ENCODE measurements around the gene KCNQ2.
"Not testable (repeated sequence)": the region's sequence is repeated elsewhere in the genome, so short reads cannot be mapped to it uniquely, and the experiment has no call there.

The KCNQ2 gene

DNA sequence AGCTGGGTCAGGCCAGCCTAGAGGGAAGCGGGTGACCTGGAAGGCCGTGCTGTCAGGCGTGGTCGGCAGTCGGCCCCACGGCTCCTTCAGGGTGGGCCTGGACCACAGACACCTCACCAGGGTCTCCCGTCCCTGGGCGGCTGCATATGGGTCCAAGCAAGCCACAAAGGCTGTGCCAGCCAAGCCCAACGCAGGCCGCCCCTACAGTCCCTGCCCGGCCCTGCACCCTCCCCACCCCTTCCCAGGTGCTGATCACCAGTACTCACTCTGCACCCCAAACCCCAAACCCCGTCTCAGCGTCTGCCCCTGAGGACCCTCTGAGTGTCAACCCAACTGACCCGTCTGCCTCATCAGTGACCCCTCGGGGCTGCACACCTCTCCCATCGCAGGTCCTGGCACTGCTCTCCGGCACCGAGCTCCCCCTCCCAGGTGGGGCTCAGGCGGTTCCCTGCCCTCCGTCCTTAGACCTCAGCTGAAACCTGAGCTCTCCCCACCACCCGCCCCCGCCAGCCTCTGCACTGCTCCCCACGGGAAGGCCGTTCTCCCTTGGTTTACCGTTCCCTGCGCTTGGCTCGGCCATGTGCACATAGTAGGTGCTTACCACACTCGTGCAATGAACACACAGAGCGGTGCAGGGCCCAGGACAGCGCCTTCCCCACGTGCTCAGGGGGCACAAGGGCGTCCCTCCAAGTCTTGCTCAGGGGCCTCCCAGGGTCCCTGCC is 46.7 kb upstream of the KCNQ2 start:
- Histone ChIP-seq H3K4ac (ENCODE audit: low read depth, low read length) (no peak overlapping the region), H2BK5ac (ENCODE audit: low read length) (no peak overlapping the region), H4K8ac (ENCODE audit: low read depth, low read length) (no peak overlapping the region), H4K5ac (ENCODE audit: low read length) (no peak overlapping the region), H3K18ac (ENCODE audit: low read length) (no peak overlapping the region), H3K36me3 (ENCODE audit: control insufficient read depth, insufficient read depth, low read length) (no peaks in the 10 kb centered on the region), H3K23ac (ENCODE audit: low read length) (no peak overlapping the region), H3K79me2 (ENCODE audit: control insufficient read depth, insufficient read depth, low read length) (peaks cover 4% of the 10 kb centered on the region), H3K27me3 (ENCODE audit: insufficient read depth, low read length, poor library complexity) (no peaks in the 10 kb centered on the region), H3K79me1 (ENCODE audit: low read length) (peaks cover 12% of the 10 kb centered on the region), H3K56ac (ENCODE audit: low read length) (peak overlapping the region; percentile 85), H3K4me1 (ENCODE audit: control insufficient read depth, low read depth, low read length) (no peaks in the 10 kb centered on the region), H2BK15ac (replicated peaks; ENCODE audit: low read depth) (no peak overlapping the region), H3K27ac (ENCODE audit: low read depth, low read length) (no peak overlapping the region), H3K4me2 (ENCODE audit: low read length) (peak overlapping the region; percentile 74), H3K9ac (ENCODE audit: low read length) (peak overlapping the region; percentile 79), H2AK5ac (ENCODE audit: low read length) (no peak overlapping the region), H2BK120ac (ENCODE audit: low read depth, low read length) (no peak overlapping the region), H3K4me3 (ENCODE audit: low read length) (no peak overlapping the region)
- DNase-seq, result no peak
- WGBS (ENCODE audit: extremely low coverage, insufficient coverage, low lambda C conversion rate), result no CpG with 5 or more reads among the region's 32 CpGs

DNA sequence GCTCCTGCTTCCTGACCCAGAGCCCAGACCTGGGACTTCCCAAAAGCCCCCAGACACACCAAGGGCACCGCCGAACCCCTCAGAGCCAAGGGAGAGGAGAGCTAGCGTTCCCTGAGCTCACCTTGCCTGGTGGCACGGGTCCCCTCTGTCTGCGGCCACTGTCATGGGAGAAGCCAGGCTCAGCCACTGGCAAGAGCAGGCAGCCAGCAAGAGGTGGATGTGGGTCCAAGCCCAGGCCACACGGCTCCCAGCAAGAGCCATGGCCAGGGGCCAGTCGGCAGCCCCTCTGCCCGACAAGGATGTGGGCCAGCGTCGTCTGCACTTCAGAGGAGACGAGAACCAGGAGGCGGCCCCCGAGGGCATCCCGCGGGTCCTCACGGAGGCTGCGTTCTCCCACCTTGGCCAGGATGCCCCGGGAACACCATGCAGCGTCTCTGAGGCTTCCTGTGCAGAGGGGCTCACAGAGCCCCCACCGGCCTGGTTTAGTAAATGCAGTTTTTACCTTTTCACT is 46.0 kb upstream of the KCNQ2 start:
- peaks cover 4% of the 10 kb centered on the region for H3K79me2 ChIP-seq (ENCODE audit: control insufficient read depth, insufficient read depth, low read length)
- H2AK5ac ChIP-seq (ENCODE audit: low read length), result no peak overlapping the region
- H3K4ac ChIP-seq (ENCODE audit: low read depth, low read length), result no peak overlapping the region
- no peak overlapping the region for H3K4me2 ChIP-seq (ENCODE audit: low read length)
- H3K27me3 ChIP-seq (ENCODE audit: insufficient read depth, low read length, poor library complexity), result no peaks in the 10 kb centered on the region
- H3K9ac ChIP-seq (ENCODE audit: low read length), result no peak overlapping the region
- H2BK15ac ChIP-seq (replicated peaks; ENCODE audit: low read depth), result no peak overlapping the region
- no peak overlapping the region for H2BK5ac ChIP-seq (ENCODE audit: low read length)
- H3K4me3 ChIP-seq (ENCODE audit: low read length), result no peak overlapping the region
- H3K23ac ChIP-seq (ENCODE audit: low read length), result no peak overlapping the region
- DNase-seq, result peak; percentile 57
- H3K4me1 ChIP-seq (ENCODE audit: control insufficient read depth, low read depth, low read length), result no peaks in the 10 kb centered on the region
- H4K8ac ChIP-seq (ENCODE audit: low read depth, low read length), result no peak overlapping the region
- peaks cover 12% of the 10 kb centered on the region for H3K79me1 ChIP-seq (ENCODE audit: low read length)
- H3K56ac ChIP-seq (ENCODE audit: low read length), result no peak overlapping the region
- H3K36me3 ChIP-seq (ENCODE audit: control insufficient read depth, insufficient read depth, low read length), result no peaks in the 10 kb centered on the region
- H3K27ac ChIP-seq (ENCODE audit: low read depth, low read length), result no peak overlapping the region
- H2BK120ac ChIP-seq (ENCODE audit: low read depth, low read length), result no peak overlapping the region
- H3K18ac ChIP-seq (ENCODE audit: low read length), result no peak overlapping the region
- WGBS (ENCODE audit: extremely low coverage, insufficient coverage, low lambda C conversion rate), result no CpG with 5 or more reads among the region's 20 CpGs
- no peak overlapping the region for H4K5ac ChIP-seq (ENCODE audit: low read length)

DNA sequence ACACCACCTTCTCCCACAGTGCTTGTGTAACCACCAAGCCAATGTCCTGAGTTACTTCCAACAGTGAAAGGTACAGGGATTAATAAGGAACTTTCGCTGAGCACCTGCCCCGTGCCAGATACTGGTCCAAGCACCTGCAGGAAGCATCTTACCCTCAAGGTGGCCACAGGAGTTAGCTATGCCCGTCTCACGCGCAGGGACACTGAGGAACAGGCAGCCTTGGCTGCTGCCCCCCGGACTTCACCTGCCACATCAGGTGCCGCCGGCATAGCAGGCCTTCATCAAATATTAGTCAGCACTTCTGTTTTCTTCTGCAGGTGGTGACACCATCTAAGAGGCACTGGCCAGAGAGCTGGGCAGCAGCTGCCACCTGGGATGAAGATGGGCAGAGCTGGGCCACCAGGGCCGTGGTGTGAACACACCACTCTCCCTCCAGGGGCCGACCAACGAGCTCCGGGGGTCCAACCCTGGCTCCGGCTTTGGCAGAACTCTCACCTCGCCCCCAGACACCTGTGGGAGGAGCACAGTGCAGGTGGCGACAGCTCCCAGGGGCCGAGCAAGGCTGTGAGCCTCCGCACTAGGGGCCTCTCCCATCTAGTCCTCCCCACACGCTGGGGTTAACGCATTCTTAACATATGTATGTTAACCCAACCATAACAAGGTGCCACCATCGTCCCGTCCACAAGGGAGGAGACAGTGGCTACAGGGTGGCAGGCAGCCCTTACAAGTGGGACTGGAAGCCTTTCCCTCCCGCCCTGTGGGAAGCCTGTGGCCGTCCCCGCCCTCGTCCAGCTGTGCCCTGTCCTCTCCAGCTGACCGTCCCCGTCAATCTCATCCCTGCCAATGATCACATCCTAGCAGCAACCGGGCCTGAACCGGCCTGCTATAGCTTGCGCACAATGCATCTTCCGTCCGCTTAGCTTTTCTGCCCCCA is 45.2 kb upstream of the KCNQ2 start:
- no peak overlapping the region for H3K4ac ChIP-seq (ENCODE audit: low read depth, low read length)
- H3K27me3 ChIP-seq (ENCODE audit: insufficient read depth, low read length, poor library complexity), result no peaks in the 10 kb centered on the region
- H3K4me2 ChIP-seq (ENCODE audit: low read length), result no peak overlapping the region
- WGBS (ENCODE audit: extremely low coverage, insufficient coverage, low lambda C conversion rate), result no CpG with 5 or more reads among the region's 32 CpGs
- DNase-seq, result no peak
- no peak overlapping the region for H2BK120ac ChIP-seq (ENCODE audit: low read depth, low read length)
- no peak overlapping the region for H4K5ac ChIP-seq (ENCODE audit: low read length)
- no peak overlapping the region for H4K8ac ChIP-seq (ENCODE audit: low read depth, low read length)
- peaks cover 11% of the 10 kb centered on the region for H3K79me1 ChIP-seq (ENCODE audit: low read length)
- H3K9ac ChIP-seq (ENCODE audit: low read length), result no peak overlapping the region
- H3K18ac ChIP-seq (ENCODE audit: low read length), result no peak overlapping the region
- H3K4me1 ChIP-seq (ENCODE audit: control insufficient read depth, low read depth, low read length), result no peaks in the 10 kb centered on the region
- H2BK15ac ChIP-seq (replicated peaks; ENCODE audit: low read depth), result no peak overlapping the region
- no peak overlapping the region for H3K56ac ChIP-seq (ENCODE audit: low read length)
- no peak overlapping the region for H3K23ac ChIP-seq (ENCODE audit: low read length)
- no peak overlapping the region for H2AK5ac ChIP-seq (ENCODE audit: low read length)
- peaks cover 4% of the 10 kb centered on the region for H3K79me2 ChIP-seq (ENCODE audit: control insufficient read depth, insufficient read depth, low read length)
- no peak overlapping the region for H2BK5ac ChIP-seq (ENCODE audit: low read length)
- no peaks in the 10 kb centered on the region for H3K36me3 ChIP-seq (ENCODE audit: control insufficient read depth, insufficient read depth, low read length)
- H3K27ac ChIP-seq (ENCODE audit: low read depth, low read length), result no peak overlapping the region
- no peak overlapping the region for H3K4me3 ChIP-seq (ENCODE audit: low read length)

DNA sequence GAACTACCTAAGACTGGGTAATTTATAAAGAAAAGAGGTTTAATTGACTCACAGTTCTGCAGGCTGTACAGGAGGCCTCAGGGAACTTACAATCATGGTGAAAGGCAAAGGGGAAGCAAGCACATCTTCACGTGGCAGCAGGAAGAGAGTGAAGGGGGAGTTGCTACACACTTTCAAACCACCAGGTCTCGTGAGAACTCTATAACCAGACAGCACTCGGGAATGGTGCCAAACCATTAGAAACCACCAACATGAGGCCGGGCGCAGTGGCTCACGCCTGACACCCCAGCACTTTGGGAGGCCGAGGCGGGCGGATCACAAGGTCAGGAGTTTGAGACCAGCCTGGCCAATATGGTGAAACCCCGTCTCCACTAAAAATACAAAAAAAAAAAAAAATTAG is 42.1 kb upstream of the KCNQ2 start:
- not testable (repeated sequence) for H3K9ac ChIP-seq (ENCODE audit: low read length); H3K18ac ChIP-seq (ENCODE audit: low read length); H4K5ac ChIP-seq (ENCODE audit: low read length); H3K36me3 ChIP-seq (ENCODE audit: control insufficient read depth, insufficient read depth, low read length); H3K56ac ChIP-seq (ENCODE audit: low read length); H3K79me2 ChIP-seq (ENCODE audit: control insufficient read depth, insufficient read depth, low read length); H3K4ac ChIP-seq (ENCODE audit: low read depth, low read length); H3K23ac ChIP-seq (ENCODE audit: low read length); H2BK15ac ChIP-seq (replicated peaks; ENCODE audit: low read depth); H3K79me1 ChIP-seq (ENCODE audit: low read length); H3K4me1 ChIP-seq (ENCODE audit: control insufficient read depth, low read depth, low read length); H2BK120ac ChIP-seq (ENCODE audit: low read depth, low read length); H2BK5ac ChIP-seq (ENCODE audit: low read length); H3K4me2 ChIP-seq (ENCODE audit: low read length); H4K8ac ChIP-seq (ENCODE audit: low read depth, low read length); H2AK5ac ChIP-seq (ENCODE audit: low read length); H3K27me3 ChIP-seq (ENCODE audit: insufficient read depth, low read length, poor library complexity); DNase-seq; H3K27ac ChIP-seq (ENCODE audit: low read depth, low read length); H3K4me3 ChIP-seq (ENCODE audit: low read length)
- no CpG with 5 or more reads among the region's 10 CpGs for WGBS (ENCODE audit: extremely low coverage, insufficient coverage, low lambda C conversion rate)

DNA sequence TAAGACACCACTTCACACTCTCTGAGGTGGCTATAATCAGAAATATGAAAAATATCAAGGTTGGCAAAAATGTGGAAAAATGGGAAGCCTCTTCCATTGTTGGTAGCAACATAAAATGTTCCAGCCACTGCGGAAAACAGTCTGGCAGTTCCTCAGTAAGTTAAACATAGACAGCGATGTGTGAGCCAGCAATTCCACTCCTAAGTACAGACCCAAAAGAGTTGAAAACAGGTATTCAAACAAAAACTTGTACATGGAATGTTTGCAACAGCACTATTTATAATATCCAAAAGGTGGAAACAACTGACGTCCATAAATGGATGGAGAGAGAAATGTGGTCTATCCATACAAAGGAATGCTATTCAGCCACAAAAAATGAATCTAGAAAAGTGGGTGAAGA is 40.8 kb upstream of the KCNQ2 start:
- no peak overlapping the region for H2AK5ac ChIP-seq (ENCODE audit: low read length)
- H3K79me1 ChIP-seq (ENCODE audit: low read length), result no peaks in the 10 kb centered on the region
- H3K9ac ChIP-seq (ENCODE audit: low read length), result no peak overlapping the region
- no CpG with 5 or more reads among the region's 3 CpGs for WGBS (ENCODE audit: extremely low coverage, insufficient coverage, low lambda C conversion rate)
- H3K4ac ChIP-seq (ENCODE audit: low read depth, low read length), result no peak overlapping the region
- H3K4me1 ChIP-seq (ENCODE audit: control insufficient read depth, low read depth, low read length), result no peaks in the 10 kb centered on the region
- H2BK120ac ChIP-seq (ENCODE audit: low read depth, low read length), result no peak overlapping the region
- no peak overlapping the region for H2BK5ac ChIP-seq (ENCODE audit: low read length)
- no peak overlapping the region for H3K56ac ChIP-seq (ENCODE audit: low read length)
- H3K27me3 ChIP-seq (ENCODE audit: insufficient read depth, low read length, poor library complexity), result no peaks in the 10 kb centered on the region
- H3K18ac ChIP-seq (ENCODE audit: low read length), result no peak overlapping the region
- DNase-seq, result no peak
- H3K4me3 ChIP-seq (ENCODE audit: low read length), result no peak overlapping the region
- H3K36me3 ChIP-seq (ENCODE audit: control insufficient read depth, insufficient read depth, low read length), result no peaks in the 10 kb centered on the region
- no peak overlapping the region for H4K8ac ChIP-seq (ENCODE audit: low read depth, low read length)
- H3K4me2 ChIP-seq (ENCODE audit: low read length), result no peak overlapping the region
- H2BK15ac ChIP-seq (replicated peaks; ENCODE audit: low read depth), result no peak overlapping the region
- no peak overlapping the region for H3K27ac ChIP-seq (ENCODE audit: low read depth, low read length)
- H3K79me2 ChIP-seq (ENCODE audit: control insufficient read depth, insufficient read depth, low read length), result no peaks in the 10 kb centered on the region
- H4K5ac ChIP-seq (ENCODE audit: low read length), result no peak overlapping the region
- no peak overlapping the region for H3K23ac ChIP-seq (ENCODE audit: low read length)

All from mesendoderm (in vitro differentiated cells).